Neural progenitor cell (in vitro differentiated cells): ENCODE results near the gene CCDC152.

ENCODE experiments used
- EZH2 ChIP-seq: fragments of 200-600 bp; sonication (generic); IDR thresholded peaks from 2 replicates; pipeline ENCODE4 v1.6.1; 2017; ENCODE audit warnings: antibody characterized with exemption, mild to moderate bottlenecking, moderate library complexity
- TF ChIP-seq, protein P1 (sequence below): fragments of 200-600 bp; sonication (generic); IDR thresholded peaks from 2 replicates; pipeline ENCODE4 v1.5.1; 2017; ENCODE audit warnings: antibody characterized with exemption, mild to moderate bottlenecking

DNA sequence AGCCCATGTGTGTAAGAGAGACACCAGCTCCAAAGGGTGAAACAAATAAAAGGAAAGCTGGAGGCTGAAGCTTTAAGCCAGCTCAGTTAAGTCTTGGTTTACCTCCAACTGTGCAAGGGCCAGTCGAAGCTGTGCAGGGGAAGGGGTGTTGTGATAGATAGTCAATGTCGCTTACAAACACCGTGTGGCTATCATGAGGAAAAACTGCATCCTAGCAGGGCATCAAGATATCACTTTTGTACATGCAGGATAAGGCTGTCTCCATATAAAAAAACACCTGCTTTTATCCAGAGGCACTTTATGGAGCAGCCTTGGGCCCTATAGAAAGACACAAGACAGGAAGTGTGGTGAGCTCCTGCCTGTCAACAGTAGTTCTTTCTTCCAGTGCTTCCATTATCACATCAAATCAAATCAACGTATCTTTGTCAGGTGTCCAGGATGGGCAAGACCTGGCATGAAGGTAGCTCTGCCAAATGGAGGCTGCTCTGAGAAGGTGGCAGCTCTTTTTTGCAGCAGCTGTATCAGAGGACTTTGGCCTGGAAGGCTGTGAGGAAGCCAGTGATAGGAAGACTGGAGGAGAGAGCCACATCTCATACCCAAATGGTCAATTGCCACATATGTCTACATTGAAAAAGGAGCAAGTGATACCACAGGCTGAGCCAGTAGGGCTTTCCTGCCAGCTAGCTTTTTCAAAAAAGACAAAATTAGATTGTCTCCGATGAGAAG, 84.4 kb downstream of the CCDC152 start:
- TF ChIP-seq, protein P1, sequence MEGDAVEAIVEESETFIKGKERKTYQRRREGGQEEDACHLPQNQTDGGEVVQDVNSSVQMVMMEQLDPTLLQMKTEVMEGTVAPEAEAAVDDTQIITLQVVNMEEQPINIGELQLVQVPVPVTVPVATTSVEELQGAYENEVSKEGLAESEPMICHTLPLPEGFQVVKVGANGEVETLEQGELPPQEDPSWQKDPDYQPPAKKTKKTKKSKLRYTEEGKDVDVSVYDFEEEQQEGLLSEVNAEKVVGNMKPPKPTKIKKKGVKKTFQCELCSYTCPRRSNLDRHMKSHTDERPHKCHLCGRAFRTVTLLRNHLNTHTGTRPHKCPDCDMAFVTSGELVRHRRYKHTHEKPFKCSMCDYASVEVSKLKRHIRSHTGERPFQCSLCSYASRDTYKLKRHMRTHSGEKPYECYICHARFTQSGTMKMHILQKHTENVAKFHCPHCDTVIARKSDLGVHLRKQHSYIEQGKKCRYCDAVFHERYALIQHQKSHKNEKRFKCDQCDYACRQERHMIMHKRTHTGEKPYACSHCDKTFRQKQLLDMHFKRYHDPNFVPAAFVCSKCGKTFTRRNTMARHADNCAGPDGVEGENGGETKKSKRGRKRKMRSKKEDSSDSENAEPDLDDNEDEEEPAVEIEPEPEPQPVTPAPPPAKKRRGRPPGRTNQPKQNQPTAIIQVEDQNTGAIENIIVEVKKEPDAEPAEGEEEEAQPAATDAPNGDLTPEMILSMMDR = no peak
- TF ChIP-seq EZH2 = no peak
